ENCODE measurements around the gene GSN.

The GSN gene

DNA sequence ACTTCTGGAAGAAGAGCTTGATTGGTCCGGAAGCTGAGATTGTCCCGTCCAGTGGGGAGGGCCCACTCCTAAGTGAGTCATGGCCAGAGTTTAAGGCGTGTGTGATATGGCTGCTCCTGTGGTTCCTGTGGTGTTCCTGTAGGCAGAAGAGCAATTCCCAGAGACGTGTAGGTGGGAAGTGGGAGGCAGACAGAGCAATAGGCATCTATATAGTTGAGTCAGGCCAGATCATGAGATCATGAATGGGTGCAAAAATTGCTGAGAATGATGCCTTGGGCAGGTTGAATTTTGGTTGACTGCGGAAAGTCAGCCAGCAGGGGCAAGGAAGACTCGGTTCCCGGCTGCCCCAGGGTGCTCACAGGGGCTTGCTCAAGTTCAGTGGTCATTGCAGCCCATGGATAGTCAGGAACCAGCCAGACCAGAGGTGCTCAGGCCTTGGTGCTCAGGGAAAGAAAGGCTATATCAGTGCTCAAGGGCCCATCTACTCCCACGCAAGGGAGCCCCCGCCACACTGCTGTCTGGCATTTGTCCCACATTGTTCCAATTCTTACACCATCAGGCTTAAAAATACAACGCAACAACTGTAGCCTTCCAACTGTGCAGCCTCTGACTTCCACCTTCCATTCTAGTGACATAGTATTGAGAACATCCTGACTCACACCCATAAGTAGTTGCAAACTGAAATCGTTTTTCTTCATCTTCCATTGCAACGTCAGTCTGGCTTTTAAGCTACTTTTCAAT is 21.0 kb upstream of the GSN start:
- DNase-seq = no peak

DNA sequence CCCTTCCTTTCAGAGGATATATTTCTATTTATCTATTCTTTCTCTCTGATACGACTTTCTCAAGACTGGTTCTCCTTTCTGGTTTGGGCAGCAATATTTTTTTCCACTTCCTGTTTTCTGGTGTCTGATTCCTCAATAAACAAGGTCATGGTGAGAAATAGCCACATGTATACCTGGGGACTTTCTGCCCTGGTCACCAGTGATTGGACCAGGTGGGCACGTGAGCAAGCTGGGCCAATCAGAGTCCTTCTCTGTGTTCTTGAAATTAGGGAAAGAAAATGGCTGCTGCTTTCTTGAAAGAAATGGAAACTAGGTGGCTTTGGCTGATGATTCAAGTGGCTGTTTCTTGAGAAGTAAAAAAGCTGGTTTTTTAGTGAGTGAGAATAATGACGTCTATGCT is 18.4 kb upstream of the GSN start:
- DNase-seq = no peak

DNA sequence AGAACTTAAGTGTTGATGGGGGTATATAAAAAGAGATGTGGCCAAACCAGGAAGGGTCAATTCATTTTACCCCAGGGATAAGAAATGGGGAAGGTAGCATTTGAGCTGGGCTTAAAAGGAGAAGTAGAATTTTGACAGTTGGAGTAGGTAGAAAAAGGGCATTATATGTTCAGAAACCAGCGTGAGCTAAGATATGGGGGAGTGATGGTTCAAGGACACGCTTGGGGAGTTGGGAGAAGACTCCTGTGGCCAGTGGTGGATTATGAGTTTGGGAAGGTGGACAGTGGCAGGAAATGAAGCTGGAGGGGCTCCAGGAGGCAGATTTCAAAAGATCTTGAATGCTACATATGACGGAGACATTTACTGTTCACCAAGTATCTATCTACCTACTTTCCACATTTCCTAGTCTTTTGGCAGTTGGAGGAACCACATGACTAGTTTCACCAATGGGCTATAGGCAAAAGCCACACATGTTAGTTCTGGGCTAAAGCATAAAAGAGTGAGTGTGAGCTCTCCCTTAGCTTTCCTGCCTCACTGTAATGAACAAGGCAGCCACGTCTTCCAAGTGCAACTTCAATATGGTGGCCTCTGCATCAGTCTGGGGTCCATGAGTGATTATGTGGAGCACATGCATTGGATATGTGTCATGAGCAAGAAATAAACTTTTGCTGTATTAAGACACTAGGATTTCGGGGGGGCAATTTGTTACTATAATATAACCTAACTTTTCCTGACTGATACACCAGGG is 15.7 kb upstream of the GSN start:
- DNase-seq = no peak

DNA sequence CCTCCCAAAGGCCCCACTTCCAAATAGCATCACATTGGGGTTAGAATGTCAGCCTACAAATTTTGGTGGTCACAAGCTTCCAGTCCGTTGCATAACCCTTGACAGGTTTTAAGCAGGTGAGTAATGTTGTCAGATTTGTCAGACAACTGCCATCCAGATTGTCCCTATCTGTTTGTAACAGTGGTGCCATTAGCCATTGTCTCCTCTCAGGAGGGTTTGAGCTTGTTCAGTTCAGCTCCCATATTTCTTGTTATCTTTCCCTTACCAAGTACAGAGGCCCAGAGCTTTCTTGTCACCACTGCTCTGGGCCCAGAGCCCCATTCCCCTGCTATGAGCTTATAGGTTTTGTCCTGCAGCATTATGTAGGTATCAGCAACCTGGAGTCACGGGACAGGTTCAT is 14.8 kb upstream of the GSN start:
- no peak for DNase-seq

DNA sequence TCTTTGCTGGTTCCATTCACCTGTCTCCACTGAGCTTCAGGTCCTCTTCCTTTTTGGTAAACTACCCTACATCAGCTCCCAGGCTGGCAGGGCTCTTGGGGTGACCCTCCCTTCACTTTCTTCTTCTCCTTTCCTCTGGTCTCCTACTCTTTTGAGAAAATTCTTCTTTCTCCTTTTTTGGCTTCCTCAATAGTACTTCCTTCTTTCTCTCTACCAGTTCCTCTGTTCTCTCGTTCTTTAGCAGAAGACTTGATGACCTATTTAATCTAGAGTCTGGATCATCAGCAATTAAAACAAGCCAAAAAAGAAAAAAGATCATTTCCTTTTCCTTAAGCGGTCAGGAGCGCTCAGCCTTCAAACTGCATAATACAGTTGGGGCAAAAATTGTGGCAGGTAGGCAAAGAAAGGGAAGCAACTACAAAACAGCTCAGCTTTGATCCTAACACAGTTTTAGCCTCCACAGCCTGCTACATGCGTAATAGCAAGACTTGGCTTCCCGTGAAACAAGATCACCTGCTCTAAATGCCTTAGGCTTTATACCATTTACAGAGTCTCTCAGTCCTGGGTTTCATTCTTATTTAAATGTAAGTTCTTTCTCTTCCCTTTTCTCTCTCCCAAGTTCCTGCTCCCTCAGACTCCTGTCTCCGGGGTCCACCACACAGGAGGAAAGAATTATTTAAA is 14.0 kb upstream of the GSN start:
- no peak for DNase-seq

DNA sequence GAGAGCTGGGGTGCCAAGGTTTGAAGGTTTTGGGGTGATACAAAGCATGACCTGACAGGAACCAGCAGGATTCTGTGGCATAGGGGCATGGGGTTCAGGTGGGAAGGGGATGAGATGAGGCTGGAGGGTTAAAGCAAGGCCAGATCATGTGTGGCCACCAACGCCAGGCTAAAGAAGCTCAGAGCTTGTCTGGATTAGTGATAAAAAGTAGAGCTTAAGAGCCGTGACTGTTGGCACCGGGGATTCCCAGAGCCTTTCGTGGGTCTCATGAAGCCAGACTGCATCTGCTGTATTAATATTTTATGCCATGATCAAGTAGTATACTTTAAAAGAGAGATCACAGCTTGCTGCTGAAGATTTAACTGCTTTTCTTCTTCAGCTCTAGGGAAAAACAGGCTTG is 8.5 kb upstream of the GSN start:
- DNase-seq = no peak

DNA sequence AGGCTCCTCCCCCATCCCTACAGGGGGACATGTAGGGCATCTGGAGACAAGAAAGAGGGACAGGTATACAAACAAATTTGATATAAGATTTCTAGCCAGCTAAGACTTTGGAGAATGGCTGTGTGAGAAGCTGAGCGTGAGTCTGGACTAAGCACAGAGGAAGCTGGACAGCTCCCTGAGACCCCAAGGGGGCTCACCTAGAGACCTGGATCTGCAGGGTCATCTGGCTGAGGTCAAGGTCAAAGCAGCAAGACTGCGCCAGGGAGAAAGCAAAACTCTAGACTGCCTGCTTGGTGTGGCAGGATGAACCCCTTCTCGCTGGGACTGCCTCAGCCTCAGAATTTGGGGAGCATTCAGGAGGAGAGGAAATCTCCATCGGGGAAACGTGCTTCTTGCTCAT is 8.0 kb upstream of the GSN start:
- DNase-seq = no peak

DNA sequence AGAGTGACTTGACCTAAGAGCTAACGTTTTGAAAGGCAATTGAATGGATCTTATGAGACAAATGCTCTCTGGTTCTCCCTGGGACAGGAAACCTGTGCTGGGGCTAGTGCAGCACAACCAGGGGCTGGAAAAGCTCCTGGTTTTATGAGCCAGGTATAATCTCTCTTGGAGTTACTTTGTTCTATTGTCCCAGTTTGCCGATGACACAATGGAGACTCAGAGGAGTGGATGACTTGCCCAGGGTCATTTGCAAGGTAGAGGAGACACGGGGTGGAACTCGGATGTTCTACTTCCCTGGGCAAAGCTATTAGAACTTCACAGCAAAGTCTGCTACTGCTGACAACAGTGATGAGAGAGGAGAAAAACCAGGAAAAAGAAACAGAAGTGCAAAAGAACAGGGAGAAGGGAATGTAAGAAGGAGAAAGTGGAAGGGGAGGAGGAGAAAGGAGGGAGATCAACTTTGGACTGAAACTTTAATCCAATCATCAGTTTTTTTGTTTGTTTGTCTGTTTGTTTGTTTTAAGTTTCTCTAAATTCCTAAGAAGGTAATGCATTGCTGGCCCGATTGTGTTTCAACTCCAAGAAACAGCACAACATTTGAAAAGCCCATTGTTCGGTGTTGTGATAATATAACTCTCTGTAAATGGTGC is 7.4 kb upstream of the GSN start:
- DNase-seq = no peak

DNA sequence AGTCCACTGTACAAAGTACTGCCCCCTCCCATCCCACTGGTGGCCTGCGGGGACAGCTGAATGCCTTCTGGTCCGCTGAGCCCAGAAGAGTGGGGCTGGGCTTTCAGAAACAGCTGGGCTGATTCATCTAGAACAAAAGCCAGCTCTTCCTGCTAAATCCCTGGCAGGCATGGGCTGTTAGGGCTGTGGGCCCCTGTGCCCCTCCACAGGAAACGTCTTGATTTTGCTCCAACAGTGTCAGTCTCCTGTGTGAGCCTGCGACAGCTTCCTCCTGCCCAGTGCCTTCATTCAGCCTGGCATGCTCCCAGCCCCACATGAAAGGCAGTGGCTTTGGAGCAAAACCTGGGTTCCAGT is 6.9 kb upstream of the GSN start:
- DNase-seq = no peak

DNA sequence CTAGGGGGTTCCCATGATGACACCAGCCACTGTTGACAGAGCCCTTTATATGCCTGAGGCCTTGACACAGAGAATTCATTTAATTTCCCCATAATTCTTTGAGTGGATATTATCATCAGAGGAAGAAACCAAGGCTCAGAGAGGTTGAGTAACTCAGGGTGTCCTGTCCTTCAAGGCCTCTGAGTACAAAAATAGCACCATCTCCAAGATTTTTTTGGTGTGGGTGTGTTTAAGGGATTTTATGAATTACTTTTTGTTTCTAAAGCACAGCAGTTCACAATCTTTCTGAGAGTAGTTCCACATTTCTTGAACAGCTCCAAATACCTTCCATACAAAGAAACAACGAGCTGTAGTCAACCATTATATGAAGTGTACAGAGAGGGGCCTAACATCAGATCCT is 6.2 kb upstream of the GSN start:
- no peak for DNase-seq

DNA sequence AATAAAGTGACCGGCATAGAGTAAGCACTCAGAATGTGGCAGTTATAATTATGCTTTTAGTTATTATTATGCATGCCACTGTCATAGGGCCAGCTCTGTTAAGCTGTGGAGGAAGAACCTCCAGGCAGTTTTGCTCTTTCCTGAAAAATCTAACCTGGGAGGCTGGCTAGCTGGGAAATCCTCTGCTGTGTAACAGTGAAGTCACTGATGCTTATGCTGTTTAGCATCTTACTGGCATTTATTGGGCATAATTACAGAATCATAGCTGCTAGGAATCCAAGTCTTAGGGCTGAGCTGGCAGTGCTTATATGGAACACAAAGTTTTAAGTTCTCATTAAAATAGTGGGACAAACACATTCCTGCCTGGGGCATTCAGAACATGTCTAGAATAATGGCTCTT is 5.5 kb upstream of the GSN start:
- no peak for DNase-seq

DNA sequence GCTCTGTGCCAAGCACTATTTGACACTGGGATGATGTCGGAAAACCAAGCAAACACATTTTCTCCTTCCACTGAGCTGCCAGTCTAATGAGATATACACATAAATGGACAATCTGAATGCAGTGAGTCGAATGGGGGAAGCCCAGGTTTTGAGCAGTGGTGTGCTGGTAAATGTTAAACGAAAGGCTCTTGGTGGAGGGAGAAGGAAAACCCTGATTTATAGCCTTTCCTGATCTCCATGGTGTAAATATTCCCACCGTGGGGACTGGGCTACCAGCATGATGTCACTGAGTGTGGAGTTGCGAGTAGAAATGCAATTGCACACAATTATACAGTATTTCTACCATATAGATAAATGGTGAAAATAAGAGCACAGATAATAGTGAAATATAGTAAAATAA is 5.0 kb upstream of the GSN start:
- DNase-seq = no peak

DNA sequence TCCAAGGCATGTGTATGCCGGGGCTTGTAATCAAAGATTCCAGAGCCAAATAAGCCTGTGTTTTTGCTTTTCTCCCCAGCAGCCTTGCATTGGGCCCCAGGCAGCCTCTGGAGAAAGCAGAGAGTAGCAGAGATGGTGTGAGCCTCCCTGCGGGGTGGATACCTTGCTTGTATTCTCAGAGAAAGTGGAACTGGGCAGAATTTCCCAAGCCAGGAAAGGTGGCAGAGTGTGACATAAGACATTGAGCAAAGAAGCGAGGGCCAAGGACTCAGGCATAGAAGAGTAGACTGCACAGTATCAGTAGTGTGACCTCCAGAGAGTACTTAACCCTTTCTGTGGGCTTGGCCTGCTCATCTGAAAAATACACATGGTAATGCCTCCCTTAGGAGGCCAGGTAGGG is 1.6 kb upstream of the GSN start:
- DNase-seq = no peak

DNA sequence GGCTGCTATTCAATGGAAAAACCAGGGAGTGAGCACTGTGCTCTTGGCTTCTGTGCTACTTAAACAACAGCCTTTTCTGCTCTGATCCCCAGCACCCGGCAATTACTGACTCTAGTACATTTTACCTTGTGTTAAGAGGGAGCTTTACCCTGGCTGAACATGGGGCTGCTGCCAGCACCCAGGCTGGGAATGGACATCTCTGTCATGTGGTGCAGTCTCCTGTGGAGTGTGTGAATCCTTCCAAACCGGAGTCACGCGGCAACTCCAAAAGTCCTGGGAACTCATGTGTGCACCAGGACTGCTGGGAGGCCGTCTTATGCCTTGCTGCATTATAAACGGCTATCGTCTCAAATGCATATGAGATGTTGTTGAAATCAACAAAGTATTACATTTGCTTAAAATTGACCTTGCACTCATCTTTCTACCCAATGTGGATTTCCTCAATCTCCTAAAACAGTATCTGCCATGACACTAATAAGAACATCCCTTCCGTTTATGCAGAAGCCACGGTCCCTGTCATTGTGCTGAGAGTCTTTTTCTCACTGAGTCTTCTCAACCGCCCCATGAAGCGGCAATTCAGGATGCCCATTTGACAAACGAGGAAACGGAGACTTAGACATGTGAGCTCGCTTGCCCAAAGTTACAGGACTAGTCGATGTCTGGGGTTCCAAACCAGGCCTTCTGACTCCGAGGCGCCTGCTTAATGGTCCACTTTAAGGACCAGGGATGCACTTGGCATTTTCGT is 884 bp upstream of the GSN start:
- no peak for DNase-seq

DNA sequence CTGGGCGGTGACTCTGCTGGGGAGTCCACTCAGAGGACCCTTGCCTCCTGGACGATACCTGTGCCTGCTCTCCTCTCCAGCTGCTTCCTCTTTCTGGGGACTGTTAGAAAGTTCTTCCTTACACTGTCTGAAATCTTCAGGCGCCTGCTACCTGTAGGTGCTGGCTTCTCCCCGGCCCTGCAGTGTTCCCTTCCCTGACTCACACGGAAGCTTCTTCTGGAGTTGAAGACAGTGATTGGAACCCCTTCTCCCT is 562 bp downstream of the GSN start:
- DNase-seq = no peak

DNA sequence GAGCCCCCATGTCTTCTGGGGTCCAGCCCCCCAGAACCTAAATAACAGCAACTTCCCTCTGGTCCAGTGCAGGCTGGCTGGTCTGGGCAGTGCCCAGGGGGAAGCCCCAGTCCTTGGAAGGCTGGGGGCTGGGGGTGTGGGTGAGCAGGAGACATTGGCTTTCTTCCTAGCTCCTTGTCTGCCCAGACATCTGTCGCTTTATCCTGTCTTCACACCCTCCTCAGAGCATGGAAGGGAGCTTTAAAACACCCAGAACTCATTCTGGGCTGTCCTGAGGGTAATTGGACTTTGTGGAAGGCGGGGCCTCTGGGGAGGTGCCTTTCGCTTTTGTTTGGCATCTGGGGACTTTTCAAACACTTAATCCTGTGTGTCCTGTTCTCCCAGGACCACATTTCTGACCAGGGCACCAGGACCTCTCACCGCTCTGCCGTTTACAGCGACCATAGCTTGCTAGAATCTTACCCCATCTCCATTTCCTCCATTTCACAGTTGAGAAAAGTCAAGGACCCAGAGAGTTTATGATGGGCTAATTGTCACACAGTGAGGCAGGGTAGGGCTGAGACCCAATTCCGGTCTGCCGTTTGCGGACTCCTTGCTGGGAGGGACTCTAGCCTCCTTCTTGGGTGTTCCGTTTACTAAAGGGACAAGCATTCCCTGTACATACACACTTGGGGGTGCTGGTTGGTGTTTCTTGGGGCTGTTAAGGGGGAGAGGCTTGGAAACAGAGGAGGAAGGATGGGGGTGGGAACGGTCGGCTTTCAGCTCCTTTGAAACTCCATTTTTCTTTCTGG is 1.1 kb downstream of the GSN start:
- DNase-seq = no peak

DNA sequence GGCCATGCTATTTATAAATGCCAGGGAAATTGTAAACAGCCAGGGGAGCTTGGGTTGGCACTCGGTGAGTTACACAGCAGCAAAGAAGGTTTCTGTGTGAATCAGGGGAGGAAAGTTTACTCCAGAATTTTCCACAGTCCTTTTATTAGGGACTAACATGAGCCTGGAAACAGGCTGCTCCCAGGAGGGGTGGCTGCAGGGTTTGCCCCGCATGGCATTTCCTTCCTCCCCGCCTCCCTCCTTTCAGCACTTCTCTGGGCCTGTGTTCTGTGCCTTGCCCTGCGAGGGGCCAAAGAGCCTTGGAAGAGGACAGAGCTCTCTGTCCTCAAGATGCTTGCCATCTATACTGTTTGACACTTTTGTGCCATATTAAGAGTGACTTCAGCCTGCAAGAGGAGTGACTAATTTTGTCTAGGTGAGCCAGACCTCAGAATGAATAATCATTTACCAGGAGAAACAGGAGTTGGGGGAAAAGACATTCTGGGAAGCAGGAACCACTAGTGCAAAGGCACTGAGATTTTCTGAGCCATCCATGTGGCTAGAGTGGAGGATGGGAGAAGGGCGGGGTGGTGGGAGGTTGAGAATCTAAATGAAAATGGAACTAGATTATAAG is 1.8 kb downstream of the GSN start:
- DNase-seq = no peak

DNA sequence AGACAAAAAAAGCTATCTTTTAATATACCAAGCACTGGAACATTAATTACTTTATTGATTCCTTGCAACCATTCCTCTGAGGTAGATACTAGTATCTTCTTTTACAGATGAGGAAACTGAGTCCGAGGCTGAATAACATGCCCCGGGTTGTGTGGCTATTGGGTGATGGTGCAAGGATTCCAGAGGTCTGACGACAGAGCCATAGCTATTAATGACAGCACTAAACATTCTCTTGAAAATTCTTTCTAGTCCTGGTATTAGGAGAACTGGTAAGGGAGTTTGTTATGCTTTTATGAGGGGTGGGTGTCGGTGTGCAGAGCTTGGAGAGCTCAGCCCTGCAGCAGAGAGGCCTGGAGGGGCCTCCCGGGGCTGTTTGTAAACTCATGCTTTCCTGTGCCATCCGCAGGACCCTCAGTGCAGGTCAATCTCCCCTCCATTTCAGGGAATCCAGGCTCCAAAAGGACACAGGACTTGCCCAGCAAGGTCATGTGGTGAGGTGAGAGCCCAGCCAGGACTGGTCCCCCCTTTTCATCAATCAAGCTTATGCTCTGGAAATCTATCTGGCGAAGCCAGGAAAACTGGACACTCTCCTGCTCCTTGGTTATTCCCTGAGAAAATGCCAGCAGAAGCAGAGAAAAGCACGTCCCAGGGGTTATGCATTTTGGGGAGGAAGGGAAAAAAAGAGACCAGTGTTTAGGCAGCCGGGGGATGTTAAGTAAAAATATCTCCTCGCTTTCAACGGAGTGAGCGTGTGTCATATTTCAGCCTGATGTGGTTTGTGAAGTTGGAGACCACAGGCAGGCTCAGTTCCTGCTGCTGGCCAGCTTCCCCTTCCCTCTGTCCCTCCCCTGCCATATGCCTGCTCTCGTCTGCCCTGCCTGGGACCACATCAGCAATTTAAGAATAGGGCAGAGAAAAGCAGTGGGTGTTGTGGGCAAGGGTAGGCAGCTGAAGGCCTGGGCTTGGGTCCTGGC is 3.7 kb downstream of the GSN start:
- no peak for DNase-seq

DNA sequence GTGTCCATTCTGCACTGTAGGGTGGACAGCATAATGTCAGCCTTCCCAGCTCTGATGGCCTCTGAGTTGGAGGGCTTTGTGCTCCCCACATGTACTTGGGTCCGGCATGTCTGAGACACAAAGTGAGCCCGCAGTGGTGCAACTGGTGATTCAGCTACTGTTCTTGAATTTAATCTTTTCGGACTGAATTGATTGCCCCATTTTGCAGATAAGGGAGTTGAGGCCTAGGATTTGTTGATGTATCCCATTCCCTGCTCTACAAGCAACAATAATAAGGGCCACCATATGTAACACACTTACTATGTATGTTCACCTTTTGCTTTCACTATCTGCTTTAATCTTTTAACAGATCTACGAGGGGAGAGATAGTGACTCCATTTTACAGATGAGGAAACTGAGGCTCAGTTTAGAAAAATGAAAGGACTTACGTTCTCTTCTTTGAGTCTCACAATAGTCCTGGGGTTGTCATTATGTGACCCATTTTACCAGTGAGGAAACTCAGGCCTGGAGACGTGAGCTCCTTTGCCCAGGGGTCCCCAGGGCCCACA is 4.5 kb downstream of the GSN start:
- DNase-seq = no peak

DNA sequence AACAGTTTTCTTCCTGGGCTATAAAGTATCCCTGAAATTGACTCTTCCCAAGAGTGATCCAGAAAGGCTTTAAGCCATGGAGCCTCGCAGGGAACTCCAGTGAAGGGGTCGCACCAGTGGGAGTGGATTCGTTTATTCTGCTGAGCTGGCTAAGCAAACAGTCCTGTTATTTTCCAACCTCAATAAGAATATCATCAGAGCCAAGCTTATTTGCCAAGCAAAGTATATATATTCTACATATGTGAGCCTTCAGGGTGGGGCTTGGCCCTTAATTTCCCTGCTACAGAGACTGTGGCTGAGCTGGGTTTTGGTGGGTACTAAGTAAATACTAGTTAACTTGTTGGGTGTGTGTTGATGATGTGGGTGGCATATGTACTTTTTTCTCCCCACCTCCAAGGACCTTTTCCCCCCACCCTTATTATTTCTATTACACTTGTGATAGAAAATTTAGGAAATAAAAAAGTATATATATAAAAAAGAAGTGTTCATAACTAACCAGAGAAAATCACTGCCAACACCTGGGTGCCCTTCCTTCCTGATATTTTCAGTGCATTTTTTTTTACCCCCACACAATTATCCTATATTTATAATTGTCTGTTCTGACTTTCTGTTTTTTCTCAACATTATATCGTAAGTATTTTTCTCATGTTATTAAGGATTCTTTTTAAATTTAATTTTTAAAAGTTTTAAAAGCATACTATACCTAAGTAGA is 5.3 kb downstream of the GSN start:
- no peak for DNase-seq
